ENCODE data around the gene FBXO42.
"Not testable (repeated sequence)": the region's sequence is repeated elsewhere in the genome, so short reads cannot be mapped to it uniquely, and the experiment has no call there.

The FBXO42 gene

DNA sequence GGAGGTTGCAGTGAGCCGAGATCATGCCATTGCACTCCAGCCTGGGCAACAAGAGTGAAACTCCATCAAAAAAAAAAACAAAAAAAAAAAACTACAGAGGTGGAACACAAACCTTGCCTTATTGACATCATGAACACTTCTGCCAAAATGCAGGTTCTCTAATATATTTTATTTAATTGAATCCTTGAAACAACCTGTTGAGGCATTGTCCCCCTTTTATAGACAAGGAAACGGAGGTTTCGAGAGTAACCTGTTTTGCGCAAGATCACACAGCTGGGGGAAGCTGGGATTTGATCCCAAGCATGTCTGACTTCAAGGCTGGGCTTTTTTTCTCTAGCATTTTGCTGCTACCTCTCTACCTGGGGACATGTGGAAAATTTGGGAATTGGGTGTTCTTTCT lies 17.5 kb upstream of the FBXO42 start:
- TF ChIP-seq, protein P1, sequence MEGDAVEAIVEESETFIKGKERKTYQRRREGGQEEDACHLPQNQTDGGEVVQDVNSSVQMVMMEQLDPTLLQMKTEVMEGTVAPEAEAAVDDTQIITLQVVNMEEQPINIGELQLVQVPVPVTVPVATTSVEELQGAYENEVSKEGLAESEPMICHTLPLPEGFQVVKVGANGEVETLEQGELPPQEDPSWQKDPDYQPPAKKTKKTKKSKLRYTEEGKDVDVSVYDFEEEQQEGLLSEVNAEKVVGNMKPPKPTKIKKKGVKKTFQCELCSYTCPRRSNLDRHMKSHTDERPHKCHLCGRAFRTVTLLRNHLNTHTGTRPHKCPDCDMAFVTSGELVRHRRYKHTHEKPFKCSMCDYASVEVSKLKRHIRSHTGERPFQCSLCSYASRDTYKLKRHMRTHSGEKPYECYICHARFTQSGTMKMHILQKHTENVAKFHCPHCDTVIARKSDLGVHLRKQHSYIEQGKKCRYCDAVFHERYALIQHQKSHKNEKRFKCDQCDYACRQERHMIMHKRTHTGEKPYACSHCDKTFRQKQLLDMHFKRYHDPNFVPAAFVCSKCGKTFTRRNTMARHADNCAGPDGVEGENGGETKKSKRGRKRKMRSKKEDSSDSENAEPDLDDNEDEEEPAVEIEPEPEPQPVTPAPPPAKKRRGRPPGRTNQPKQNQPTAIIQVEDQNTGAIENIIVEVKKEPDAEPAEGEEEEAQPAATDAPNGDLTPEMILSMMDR (IDR thresholded peaks at IDR 0.05; ENCODE audit: low read depth, low read length) = no peak
- H3K4me3 ChIP-seq (ENCODE audit: low read depth, low read length) = no peak overlapping the region

DNA sequence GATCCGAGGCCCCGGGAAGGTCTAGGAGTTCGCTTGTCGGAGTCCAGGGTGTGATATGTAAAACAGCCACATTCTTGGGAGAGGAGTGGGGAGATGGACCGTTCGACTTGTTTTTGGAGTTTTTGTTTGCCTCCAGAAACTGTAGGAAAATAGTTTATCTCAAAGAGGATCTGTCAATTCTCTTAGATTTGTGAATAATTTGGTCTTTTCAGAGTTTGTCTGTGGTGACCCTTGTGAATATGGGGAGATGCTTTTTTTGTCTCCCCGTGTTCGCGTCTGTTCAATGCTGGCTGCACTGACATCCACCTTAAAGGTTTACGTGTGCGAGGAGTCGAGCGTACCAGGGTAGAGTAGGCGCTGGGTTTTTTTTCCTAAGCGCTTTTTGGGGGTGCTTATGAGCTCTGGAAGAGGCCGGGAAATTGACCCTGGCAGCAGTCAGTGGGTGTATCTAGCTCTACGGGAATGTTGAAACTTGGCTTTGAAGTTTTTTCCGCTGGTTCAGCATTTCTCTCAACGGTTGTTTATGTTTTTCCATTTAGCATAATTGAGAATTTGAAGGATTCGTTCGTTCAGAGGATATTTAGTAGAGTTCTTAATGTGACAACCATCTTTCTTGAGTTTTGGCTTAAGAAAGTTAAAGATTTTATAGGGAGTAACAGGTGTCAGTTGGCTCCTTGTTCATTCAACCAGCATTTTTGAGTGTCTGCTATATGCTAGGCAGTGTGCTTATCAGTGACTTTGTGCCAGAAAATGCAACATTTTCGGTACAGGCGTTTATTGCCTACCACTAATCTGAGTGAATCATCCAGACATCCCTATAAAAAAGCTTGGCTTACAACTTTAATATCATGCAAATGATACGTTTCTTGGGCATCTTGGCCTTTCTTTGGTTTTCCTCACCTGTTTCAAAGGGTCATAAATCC lies 15.9 kb upstream of the FBXO42 start:
- peak overlapping the region; percentile 79 for H3K4me3 ChIP-seq (ENCODE audit: low read depth, low read length)
- TF ChIP-seq, protein P1 (IDR thresholded peaks at IDR 0.05; ENCODE audit: low read depth, low read length) = no peak

DNA sequence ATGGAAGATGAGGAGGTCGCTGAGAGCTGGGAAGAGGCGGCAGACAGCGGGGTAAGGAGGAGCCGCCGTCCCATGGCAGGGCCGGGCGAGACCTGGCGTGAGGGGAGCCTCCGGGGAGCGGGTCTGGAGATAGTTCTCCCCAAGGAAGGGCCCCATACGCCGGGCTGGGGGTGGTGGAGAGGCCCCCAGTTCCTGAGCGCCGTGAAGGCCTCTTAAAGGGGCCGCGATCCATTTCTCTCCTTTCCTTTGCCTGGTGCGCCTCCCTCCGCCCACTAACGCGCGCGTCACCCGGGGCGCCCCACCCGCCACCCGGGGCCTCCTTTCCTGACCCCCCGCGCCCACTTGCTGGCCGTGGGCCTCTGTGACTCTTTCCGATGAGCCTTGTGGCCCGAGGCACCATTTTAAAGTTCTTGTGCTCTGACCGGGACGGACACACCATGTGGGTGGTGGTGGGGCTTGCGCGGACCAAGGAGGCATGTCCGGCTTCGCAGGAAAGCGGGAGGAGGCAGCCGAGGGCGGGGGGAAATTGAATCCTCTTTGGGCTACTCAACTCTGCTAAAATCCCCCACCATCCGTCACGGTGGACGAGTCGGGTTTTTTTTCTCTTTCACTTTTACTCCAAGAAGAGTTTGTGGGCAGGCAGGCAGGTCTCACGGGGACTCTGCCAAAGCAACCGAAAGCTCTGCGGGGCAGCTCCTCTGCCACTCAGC lies 15.1 kb upstream of the FBXO42 start:
- peak overlapping the region; percentile 79 for H3K4me3 ChIP-seq (ENCODE audit: low read depth, low read length)
- TF ChIP-seq, protein P1 (IDR thresholded peaks at IDR 0.05; ENCODE audit: low read depth, low read length) = no peak

DNA sequence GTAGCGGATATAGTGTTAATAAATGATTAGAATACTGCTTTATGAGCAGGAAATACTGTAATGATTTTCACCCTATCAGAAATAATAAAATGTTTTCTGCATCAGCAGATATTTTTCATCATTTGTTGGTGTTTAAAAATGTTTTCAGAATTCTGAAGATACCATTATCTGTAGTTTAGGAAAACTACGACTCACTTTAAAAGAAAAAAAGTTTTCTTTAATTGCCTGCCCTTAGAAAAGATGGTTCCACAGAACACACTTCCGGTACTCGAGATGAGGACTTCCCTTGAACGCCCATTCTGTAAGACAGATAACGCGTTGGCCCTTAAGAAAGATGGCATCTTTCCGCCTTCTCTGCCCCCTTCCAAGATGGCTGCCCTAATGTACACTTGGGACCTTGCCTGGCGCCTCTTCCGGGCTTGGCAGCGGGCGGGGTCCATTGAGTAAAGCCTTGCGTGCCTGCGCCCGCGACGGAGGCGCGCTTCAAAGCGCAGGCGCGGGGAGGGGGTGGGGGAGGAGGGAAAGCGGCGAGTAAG lies 14.5 kb upstream of the FBXO42 start, which contains the start of gene SZRD1:
Gene SZRD1 (plus strand): TSS at position 521 of the 536 bp plus-strand sequence. CDS start 16 bp downstream, outside the sequence.
- TF ChIP-seq, protein P1 (IDR thresholded peaks at IDR 0.05; ENCODE audit: low read depth, low read length) = no peak
- peak within 1 kb of the TSS; percentile 79 for H3K4me3 ChIP-seq (ENCODE audit: low read depth, low read length)

DNA sequence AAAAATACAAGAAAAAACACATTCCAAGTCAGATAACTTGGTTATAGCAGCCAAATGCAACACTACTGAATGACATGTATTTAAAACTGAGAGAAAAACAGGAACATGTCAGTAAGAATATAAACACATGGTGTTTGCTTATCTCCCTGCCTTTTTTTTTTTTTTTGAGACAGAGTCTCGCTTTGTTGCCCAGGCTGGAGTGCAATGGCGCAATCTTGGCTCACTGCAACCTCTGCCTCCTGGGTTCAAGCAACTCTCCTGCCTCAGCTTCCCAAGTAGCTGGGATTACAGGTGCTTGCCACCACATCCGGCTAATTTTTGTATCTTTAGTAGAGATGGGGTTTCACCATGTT lies 12.8 kb upstream of the FBXO42 start:
- not testable (repeated sequence) for H3K4me3 ChIP-seq (ENCODE audit: low read depth, low read length)

DNA sequence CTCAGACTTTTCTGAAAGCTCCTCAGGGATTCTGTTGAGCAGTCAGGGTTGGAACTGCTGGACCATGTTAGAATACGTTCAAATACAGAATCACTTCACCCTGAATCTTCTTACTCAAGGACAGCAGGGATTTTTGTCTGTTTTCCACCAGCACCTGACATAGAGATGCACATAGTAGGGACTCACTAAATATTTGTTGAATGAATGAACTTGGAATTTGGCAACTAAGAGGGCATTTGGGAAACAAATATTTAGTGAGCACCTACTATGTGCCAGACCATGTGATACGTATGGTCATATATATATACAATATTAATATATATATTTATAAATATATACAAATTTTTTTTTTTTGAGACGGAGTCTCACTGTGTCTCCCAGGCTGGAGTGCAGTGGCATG lies 4.6 kb upstream of the FBXO42 start:
- TF ChIP-seq, protein P1 (IDR thresholded peaks at IDR 0.05; ENCODE audit: low read depth, low read length) = no peak
- H3K4me3 ChIP-seq (ENCODE audit: low read depth, low read length) = no peak overlapping the region

DNA sequence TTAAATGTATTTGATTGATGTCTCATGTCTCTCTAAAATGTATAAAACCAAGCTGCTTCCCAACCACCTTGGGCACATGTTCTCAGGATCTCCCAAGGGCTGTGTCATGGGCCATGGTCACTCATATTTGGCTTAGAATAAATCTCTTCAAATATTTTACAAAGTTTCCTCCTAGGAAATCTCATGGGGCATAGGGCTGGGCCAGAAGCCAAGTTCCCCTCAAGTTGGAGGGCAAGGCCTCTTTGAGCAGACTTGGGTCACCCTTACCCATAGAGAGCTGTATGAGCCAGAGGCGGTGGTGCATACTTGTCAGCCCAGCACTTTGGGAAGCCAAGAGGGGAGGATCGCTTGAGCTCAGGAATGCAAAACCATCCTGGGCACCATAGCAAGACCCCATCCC lies 2.3 kb upstream of the FBXO42 start:
- H3K4me3 ChIP-seq (ENCODE audit: low read depth, low read length) = no peak overlapping the region
- TF ChIP-seq, protein P1 (IDR thresholded peaks at IDR 0.05; ENCODE audit: low read depth, low read length) = no peak
